Pons (tissue), 1 donor: ENCODE results near the gene KIF5A.
A peak's percentile ranks its signal among the peaks of the same experiment; 100 is the strongest.

ENCODE experiments used
- DNase-seq: peaks from one replicate; pipeline ENCODE4 v3.0.0-alpha.2; 2016; ENCODE audit warnings: low spot score

KIF5A gene

GRCh38 chr12:57535764-57536596 lies 13.9 kb upstream of the KIF5A start:
- no peak for DNase-seq

GRCh38 chr12:57536597-57536942 lies 13.3 kb upstream of the KIF5A start:
- DNase-seq = no peak

- no peak for DNase-seq
Observed at GRCh38 chr12:57539134-57539768, 10.6 kb upstream of the KIF5A start.

DNA sequence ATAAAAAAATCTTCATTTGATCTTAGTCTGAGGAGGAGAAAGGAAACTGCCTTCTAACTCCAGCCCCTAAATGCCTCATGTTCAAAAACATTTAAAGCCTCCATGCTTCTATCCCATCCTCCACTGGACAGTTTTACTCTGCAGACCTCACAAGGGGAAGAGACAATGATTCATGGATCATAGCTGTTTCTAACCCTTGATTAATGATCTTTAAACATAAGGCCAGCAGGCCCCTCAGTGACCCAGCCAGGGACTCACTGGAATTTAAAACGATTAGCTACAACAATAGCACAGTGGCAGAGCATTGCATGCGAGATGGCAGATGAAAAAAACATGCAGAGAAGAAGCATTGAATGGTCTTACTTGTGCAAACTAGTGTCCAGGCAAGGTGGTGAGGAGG lies 8.8 kb upstream of the KIF5A start:
- DNase-seq = no peak

- DNase-seq = no peak
Observed at GRCh38 chr12:57541717-57542116, 8.1 kb upstream of the KIF5A start.

- DNase-seq = no peak
Observed at GRCh38 chr12:57543581-57543980, 6.3 kb upstream of the KIF5A start.

DNA sequence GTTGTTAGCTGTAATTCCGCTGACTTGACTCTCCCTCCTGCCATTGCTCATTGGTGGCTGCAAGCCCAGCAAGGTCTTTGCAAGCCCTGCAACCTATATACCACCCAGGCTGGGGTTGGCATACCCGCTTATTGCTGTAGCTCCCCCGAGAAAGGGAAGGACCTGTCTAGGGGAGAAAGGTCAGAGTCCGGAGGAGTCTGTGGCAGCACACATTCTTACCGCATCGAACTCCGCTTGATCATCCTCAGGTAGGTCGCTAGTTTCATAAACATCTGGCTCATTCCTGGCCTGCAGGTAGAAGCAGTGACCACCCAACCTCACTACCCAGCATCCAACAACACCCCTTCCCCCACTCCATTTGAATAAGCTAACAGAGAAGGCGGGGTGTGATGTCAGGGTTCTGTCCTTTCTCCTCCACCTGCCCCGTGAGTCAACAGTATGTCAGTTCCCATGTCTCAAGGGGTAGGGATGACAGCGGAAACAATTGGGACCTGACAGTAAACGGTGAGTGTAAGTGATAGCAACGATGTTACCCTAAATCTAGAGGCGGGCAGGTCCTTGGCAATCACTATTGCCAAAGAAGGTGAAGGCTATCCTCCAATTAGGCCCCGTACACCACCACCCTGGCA lies 3.9 kb upstream of the KIF5A start:
- DNase-seq = no peak

GRCh38 chr12:57546438-57547287 lies 3.2 kb upstream of the KIF5A start, which contains the start of gene DCTN2:
DCTN2 (minus strand) TSS chr12:57547192; CDS start chr12:57547063, 129 bp downstream.
- peak; percentile 96 for DNase-seq

DNA sequence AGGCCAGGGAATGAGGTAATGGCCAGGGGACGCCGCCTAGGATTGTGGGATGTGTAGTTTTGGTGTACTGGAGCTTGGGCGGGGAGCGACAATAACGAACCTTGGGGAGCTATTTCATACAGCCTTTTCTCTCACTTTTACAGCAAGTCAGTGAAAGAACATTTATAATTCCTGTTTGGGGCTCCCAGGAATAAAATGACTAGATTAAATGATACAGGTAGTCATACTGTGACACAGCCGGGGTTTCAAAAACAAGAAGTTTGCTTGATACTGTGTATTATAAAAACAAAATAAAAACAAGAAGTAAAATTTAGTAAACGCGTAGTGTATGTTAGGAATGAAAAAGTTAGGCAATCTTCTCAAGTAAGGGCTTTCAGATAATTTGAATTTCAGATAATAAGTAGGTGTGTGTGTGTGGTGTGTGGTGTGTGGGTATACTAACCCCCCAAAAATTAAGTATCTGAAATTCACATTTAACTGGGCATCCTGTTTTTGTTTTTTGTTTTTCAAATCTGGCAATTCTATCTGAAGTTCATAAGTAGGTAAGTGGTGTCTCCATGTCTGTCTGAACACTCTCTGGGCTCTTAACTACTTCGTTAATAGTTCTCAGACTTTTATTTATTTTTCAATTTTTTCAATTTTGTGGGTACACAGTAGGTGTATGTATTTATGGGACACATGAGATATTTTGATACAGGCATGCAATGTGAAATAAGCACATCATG lies 2.4 kb upstream of the KIF5A start:
- DNase-seq = no peak

DNA sequence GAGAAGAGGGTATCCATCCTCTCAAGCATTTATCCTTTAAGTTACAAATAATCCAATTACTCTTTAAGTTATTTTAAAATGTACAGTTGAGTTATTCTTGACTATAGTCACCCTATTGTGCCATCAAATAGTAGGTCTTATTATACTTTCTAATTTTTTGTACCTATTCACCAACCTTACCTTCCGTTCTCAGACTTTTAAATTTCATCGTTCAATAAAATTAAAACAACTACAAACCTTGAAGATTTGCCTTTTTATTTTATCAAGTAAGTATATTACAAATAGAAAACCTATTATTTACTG lies 1.9 kb upstream of the KIF5A start:
- no peak for DNase-seq

DNA sequence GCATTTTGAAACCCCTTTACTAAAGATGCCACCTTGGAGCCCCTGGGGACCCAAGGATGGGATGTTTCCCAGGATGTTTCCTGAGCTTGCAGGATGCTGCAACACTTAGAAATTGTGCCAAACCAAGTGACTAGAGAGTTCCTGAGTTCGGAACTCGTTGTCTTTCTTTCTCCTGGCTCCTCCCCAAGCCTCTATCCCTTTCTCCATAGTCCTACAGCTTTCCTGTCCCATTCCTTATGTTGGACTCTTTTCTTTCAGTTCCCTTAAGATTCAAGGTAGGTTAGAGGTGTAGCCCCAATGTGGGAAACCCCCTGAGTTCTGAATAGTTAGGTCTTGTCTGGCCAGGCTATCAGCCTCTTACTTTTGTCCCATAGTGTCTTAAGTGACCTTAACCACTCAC lies 1.4 kb upstream of the KIF5A start:
- no peak for DNase-seq

DNA sequence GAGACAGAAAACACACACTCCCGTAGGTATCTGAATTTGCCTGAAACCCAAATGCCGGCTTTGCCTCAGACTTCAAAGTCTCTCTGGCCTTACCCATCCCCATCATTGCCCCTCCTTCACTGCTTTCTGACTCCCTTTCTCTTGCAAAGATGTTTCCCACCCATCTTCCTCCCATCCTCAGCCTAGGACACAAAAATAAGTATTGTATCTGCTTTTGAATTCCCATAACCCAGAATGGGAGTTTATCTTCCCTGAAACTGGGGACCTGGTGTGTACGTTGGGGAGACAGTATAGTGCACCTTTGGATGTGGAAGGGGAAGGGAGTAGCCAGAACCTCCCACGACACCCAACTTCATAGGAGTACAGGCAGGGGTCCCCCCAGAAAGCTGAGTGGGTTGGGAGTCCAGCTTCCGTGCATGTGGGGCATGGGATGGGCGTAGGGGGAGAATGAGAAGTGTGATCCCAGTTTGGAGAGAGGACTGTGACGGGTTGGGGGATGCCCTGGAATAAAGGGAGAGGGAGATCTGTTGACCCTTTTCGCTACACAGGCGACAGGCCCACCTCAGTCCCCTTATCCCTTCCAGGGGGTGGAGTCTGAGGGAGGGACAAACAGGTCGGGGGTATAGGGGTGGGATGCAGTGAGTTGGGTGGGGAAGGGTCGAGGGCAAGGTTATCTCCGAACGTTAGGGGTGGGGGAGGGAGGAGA lies 488 bp upstream of the KIF5A start:
- DNase-seq = no peak

GRCh38 chr12:57550641-57551549 lies 1.1 kb downstream of the KIF5A start:
- no peak for DNase-seq

DNA sequence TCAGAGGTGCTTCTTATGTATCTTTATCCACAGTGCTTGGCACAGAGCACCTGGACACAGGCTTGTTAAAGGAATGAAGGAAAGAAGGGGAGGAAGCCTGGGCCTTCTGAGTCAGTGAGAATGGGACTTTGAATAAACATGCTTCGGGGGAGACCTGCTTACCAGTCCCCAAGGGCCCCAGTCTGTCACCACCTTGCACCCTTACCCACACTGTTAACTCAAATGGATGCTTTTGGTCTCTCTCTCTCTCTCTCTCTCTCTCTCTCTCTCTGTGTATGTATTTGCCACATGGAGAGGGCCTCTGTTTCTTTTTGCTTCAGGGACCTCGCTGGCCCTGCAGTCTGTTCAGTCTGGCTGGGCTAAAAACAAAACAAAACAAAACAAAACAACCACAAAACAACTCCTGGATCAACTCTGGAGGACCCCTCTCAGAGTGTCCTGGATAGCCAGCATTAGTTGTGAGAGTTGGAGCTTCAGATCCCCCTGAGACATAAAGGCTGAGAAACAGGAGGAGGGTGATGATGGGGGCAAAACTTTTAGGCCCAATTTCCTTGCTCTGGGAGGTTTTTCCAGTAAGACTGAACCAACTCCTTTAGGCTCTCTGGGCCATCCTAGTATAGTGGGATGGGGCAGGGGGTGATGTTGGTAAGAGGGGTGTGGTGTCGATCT lies 1.9 kb downstream of the KIF5A start:
- DNase-seq = no peak

DNA sequence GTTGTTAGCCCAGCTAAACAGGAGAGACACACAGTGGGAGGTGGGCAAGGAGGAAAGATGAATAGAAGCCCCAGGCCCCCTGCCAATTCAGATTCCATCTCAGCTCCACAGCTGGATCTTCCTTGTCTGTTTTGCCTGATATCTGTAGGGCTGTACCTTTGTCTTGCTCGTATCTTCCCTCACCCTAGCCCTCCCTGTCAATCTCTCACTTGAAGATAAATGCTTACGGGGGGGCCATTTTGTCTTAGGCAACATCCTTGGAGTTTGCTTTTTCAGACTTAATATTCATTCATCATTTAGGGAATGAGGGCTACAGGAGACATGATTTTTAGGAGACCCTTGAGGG lies 2.4 kb downstream of the KIF5A start:
- DNase-seq = no peak

DNA sequence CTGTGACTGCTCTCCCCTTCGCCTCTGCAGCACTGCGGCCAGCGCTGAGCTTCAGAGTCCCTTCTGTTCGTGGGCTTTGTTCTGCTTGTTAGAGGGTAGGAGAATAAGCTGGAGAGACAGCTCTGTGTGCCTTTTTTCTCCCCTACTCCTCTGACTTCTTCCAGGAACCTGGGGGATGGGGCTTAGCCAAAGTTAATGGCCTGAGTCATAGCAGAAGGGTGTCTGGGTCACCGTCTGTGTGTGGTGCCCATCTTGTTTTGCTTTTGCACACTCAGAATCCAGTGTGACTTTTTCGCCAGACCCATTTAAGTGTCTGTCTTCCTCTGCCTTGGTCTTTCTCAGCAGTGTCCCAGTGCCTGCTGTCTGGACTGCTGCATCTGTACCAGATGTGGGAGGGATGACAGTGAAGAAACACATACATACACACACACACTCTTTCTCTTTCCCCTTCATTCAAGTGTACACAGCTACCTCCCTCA lies 3.0 kb downstream of the KIF5A start:
- no peak for DNase-seq

- no peak for DNase-seq
Observed at GRCh38 chr12:57553343-57554202, 3.7 kb downstream of the KIF5A start.

DNA sequence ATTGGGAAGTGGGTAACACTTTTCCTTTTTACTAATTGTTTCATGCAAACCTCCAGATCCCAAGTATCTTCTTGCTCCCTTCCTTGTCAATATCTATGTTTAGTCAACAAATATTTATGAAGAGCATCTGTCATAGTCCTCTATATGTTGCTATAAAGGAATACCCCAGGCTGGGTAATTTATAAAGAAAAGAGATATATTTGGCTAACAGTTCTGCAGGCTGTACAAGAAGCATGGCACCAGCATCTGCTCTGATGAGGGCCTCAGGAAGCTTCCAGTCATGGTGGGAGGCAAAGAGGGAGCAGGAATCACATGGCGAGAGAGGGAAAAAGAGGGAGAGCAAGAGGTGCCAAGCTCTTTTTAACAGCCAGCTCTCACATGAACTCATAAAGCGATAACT lies 4.6 kb downstream of the KIF5A start:
- DNase-seq = no peak

DNA sequence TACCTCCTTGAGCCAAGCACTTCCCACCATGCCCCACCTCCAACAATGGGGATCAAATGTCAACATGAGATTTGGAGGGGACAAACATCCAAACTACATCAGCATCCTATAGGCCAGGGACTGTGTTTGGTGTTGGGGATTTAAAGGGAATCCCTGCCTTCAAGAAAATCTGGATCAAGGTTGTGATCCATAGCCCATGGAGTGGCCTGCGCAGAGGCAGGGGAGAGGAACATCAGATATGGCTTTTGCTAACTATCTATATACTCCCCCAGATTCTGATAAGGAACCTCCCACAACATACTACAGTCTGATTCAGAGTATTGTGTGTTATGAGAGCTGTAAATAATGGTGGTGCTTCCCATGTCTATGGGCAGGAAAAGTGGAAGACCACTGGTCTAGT lies 5.1 kb downstream of the KIF5A start:
- DNase-seq = no peak
